HG03095 (cell line): Measurements from ENCODE around the gene UBE2H.
"Not testable (repeated sequence)": the region's sequence is repeated elsewhere in the genome, so short reads cannot be mapped to it uniquely, and the experiment has no call there.

Experiments
- ATAC-seq: cut with Tn5 transposase; IDR thresholded peaks from one replicate; pipeline ENCODE4 v1.9.1; 2021; ENCODE audit warnings: moderate library complexity; ENCODE audit not compliant: unreplicated experiment

Gene UBE2H

DNA sequence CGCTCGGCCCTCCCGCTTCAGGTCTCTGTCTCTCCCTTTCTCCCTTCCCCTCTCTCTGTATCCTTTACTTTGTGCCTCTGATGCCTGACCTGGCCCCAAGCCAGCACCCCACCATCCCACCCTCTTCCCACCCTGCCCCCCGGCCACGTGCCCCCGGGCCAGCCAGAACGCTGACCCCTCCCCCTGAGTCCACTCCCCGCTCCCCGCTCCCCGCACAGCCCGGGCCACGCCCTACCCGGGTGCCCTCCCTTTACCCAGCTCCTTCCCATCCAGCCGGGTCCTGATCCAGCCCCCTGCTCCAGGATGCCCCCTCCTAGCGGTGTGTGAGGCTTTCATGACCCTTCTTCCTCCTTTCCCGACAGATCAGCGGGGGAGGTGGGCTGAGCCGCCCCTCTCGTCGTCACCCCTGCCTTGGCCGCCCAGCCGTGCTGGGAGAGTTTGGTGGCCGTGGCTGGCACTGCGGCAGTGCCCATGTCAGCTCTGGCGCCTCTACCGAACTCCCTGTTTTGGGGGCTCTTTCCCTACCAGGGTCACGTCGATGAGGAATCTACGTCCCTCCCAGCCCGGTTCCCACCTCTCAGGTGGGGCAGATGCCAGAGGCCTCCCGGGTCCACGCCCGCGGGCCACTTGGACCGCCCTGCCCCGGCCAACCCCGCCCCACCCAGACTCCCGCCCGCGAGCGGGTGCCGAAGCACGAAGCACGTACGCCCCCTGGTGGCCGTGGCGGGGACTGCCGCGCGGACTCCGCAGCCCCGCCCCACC, 127.4 kb downstream of the UBE2H start:
- ATAC-seq = peak; percentile 66

DNA sequence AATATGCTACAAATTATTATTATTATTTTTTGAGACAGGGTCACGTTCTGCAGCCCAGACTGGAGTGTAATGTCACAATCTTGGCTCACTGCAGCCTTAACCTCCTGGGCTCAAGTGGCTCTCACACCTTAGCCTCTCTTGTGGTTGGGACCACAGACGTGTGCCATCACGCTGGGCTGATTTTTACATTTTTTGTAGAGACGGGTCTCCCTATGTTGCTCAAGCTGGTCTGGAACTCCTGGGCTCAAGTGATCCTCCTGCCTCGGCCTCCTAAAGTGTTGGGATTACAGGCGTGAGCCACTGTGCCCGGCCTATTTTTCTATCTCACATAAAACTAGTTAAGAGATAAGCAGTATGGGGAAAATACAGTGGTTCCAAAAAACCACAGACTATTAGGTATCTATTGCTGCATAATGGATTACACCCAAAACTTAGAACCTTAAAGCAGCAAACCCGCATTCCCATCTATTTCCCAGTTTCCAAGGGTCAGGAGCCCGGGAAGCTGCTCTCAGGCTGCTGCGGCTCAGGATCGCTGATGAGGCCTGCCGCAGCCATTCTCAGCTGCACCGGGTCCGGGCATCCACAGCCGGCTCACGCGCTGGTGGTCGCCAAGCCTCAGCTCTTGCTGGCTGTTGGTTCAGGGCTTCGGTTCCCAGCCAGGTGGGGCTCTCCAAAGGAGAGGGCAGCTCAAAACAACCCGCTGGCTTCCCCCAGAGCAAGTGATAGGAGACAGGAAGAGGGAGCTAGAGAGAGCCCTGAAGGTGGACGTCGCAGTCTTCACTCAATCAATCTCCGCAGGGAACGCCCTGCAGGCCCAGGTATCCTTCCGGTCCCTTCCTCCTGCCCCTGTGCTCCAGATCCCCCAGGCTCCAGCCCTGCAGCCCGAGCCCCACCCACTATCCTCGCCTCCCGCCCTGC, 128.2 kb downstream of the UBE2H start:
- ATAC-seq = peak; percentile 24

DNA sequence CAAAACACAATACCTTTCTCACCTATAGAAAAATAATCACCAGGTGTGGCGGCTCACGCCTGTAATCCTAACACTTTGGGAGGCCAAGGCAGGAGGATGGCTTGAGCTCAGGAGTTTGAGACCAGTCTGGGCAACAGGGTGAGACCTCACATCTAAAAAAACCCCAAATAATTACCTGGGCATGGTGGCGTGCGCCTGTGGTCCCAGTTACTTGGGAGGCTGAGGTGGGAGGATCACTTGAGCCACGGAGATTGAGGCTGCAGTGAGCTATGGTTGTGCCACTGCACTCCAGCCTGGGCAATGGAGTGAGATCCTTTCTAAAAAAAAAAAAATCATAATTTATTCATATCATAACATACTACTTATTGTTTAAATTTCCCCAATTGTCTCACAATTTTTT, 129.6 kb downstream of the UBE2H start:
- ATAC-seq = not testable (repeated sequence)

DNA sequence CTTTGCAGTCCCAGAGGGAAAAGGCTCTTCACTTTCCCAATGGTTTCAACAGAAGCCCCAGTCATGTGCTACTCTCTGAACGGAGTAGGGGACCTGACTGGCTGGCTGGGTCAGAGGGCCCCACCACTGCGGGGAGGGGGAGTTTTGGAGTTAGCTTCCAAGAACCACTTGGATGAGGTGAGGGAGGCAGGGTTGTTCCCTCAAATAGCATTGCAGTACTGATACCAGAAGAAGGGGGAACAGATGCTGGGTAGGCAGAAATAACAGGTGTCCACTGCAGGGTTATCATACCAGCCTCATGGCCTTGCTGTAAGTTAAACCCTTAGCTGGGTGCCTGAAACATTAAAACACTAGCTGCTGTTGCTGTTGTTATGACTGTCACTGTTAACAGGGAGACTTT, 131.3 kb downstream of the UBE2H start:
- ATAC-seq = no peak

DNA sequence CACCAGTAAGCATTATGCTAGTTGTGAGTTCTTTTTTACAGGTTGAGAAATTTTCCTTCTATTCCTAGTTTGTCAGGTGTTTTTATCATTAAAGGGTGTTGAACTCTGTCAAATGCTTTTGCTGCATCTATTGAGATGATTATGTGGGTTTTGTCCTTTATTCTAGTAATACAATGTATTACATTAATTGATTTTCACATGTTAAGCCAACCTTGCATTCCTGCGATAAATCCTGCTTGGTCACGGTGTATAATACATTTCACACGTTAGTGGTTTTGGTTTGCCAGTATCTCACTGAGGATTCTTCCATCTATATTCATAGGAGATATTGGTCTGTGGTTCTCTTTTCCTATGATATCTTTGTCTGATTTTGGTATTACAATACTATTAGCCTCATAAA, 136.0 kb downstream of the UBE2H start:
- no peak for ATAC-seq

DNA sequence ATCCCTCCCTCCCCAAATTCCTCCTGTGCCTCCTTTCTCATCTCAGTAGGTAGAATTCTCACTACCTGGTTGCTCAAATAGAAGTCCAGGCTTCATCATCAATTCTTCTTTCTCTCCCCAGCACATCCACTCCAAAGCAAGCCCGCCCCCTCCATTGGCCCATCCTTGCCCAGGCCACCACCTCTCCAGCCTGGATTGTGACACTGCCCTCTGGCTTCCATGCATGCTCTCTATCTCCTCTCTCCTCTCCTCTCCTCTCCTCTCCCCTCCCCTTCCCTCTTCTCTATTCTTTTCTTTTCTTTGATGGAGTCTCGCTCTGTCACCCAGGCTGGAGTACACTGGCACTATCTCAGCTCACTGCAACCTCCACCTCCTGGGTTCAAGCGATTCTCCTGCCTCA, 144.9 kb downstream of the UBE2H start:
- ATAC-seq = no peak

DNA sequence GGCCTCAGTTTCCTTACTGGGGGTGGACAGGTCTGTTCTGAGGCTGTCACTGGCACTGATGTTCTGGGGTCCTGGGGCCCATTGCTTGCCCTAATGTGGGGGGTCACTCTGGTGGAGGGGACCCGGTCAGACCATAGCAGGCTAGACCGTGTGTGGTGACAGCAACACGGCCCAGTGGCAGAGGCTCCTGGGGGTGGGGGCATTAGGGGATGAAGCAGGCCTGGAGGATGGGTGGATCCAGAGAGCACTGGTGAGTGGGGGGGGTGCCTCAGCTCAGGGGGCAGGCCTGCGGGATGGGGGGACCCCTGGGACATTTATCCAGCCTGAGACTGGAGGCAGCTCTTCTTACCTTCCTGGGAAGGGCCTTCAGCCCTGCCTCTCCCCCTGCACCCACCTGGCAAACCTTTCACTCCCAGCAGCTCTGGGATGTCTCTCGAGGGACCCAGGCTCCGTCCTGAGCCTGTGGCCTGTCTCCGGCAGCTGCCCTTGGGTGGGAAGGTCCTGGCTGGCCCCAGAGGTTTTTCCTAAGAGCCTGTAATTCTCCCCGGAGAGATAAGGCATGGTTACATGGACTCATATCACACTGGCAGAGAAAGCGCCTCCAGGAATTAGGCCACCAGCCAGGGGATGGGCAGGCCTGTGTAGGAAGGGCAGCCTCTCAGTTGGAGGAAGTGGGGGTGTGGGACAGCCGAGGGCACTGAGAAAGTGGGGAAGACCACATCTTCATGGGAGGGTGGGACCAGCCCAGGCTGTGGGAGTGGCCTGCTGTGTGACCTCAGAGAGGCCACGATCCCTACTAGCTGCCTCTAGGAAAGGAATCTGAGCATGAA, 147.7 kb downstream of the UBE2H start:
- ATAC-seq = no peak

DNA sequence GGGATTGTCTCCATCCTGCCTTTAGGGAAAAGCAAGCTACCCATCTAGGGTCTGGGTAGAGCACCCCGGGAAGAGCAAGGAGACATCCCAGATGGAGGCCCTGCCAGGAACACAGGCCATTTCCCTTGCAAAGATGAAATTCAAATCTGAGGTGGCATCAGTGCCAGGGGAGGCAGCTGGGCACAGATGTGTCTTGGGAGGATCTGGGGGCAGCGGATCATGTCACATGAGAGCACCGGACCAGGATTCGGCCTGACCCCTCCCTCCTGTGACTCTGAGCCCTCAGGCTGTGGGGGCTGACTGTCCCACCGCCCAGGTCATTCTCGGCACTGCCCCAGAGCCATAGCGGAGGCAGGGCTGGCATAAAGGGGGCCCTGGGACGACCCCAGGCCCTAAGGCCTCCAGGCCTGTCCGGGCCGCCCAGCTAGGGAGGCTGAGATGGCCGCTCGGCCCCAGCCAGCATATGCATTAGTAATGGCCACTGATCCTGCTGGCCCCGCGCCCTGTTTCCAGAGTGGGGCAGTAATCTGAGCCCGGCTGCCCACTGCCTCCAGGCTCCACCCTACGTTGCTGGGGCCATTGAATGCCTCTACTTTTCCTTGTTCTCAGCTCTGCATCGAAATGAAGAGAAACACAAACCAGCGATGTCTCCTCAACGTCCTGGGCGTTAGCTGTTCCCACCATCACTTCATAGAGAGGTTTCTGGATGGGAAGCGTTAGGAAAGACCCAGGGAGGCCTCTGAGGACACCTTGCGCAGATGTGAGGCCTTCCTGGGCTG, 148.5 kb downstream of the UBE2H start:
- no peak for ATAC-seq

DNA sequence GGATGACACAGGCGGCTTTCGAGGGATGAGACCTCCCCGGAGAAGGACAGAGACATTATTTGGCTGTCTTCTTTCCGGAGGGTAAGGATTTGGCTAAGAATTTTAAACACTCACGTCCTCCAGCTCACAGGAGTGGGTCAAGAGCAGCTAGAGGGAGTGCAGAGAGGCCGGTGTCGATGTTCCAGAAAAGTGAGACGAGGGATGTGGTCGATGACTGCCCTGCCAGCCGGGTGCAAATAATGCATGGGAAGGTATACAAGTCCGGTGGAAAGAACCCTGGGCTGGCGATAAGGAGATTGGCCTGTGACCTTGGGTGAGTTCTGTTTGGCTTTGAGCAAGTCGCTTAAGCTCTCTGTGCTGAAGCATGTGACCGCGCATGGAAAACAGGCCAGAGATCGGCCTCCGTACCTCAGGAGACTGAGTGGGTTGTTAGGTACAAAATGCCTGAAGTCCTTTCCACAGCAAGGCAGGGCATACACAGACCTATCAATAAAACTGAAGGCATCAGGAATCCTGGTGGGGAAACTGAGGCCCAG, 149.1 kb downstream of the UBE2H start:
- ATAC-seq = no peak

DNA sequence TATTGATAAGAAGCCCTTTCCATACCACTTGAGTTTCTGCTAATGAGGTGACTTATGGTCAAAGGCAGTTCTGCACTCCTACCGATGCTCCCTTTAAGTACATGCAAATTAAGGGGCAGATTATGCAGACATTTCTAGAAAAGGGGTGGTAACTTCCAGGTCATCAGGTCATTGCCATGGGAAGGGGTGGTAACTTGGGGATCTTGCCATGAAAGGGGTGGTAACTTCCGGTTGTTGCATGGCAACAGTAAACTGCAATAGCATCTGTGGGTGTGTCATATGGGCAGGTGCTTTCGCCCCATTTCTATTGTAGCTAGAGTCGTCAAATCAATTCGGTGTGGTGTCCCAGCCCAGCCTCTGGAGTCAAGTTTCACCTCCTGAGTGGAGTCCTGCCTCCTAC, 150.9 kb downstream of the UBE2H start:
- ATAC-seq = no peak

DNA sequence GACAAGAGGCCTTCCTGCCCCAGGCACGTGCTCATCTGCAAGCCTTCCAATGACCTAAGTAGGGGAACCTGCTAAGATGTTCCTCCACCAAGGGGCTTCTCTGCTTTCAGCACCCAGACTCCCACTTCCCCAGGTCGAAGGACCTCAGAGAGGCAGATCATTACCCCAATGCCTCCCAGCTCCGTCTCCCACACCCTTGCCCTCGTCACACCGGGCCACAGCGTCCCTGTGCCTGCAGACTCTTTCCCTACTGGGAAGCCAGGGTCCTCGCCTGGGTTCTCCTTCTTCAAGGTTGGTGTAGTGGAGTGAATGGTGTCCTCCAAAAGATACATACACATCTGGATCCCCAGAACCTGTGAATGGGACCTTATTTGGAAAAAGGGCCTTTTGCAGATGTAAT, 151.9 kb downstream of the UBE2H start:
- ATAC-seq = no peak

DNA sequence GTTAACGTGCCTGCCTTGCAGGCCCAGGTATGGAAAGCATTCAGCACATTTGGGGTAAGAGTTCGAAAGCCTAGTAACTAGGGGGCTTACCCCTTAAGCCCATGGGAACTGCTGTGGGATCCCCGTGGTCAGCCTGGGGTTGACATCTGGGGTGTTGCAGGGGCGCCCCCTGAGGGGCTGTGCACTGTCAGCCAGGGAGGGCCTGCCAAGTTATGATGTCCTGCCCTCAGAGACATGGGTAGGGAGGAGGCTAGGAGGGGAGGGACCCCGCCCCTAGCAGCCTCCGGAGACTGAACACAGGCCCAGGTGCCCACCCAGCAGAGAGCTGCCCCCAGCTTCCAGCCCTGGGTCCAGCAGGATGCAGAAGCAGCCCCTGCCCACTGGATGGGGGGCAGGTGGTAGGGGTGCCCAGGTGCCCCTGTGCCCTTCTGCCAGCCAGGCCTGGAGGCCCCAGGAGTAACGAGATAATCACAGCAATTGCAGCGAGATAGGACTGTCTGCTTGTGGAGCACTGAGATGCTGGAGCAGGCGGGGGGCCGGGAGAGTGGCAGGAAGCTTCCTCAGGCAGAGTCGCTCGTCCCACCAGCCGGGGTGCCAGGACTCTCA, 153.3 kb downstream of the UBE2H start:
- ATAC-seq = no peak

DNA sequence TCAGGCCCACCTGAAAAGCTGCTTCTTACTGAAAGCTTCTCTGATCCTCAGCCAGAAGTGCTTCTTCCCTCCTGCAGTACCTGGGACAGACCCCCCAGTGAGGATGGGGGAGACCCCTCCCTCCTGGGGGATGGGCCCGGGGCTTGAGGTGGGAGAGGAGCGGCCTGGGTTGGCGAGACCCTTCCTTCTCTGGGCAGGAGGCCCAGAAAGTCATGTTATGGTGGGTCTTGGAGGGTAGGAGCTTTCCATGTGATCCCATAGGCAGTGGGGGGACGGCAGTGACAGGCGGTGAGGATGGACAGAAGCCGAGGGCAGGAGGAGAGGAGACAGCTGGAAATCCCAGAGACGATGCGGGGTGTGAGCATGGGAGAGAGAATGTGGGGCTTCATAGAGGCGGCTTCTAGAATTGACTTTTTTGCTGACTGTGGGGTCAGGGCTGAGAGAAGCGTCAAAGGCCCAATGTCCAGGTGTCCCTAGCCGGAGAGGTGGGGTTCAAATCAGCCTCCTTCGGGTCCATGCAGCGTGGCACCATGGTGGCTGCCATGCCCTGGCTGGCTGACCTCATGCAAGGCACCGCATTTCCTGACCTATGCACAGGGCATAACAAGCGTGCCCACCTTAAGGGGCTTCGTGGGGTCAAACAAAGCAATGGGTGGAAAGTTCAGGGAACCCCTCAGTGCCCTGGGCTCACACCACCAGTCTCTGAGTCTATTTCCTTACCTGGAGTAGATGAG, 154.0 kb downstream of the UBE2H start:
- no peak for ATAC-seq

DNA sequence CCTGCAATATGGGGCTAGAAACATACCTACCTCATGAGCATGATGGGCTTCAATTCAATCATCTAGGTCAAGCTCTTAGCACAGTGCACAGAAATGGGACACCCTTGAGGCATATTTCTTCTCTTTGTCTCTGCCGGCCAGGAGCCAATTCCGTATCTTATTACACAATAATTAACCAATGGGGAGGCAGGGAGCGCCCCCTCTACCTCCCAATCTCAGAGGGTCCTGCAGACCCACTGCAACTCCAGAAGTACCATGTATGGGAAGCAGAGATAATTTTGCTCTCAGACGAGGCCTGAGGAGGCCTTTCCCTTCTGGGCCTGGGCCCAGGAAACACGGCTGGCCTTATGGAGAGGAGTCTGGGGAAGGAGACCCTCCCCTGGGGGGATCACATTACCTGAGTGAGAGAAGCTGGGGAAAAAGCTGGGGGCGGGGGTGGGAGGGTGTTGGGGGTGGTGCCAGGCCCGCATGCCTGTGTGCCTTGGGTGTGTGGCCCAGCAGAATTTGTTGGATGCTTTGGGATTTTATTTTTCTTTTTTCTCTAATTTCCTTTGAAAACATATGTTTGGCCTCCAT, 155.5 kb downstream of the UBE2H start:
- ATAC-seq = no peak

DNA sequence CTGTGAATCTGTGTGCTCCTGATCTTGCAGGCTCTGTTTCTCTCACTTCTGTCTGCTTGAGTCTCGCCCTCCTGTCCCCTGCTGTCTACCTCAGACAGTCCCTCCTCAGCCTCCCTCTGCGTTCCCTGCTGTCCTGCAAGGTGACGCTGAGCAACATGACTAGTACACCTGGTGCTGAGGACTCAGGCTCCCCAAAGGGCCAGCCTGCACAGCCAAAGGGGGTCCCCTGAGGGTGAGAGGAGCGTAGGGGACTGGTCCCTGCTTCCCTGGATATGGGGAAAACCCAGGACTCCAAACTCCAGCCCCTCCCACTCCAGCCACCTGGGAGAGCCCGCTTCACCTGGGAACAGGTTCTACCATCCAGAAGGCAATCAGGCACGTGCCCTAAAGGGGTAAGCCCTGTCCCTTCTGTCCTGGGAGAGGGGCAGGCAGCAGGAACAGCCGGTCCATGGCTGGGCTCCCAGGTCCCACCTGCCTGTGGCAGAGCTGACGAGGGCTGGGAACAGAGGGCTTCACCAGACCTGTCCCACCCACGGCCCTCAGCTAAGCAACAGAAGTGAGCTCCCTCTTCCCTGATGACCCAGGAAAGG, 156.5 kb downstream of the UBE2H start:
- ATAC-seq = no peak

DNA sequence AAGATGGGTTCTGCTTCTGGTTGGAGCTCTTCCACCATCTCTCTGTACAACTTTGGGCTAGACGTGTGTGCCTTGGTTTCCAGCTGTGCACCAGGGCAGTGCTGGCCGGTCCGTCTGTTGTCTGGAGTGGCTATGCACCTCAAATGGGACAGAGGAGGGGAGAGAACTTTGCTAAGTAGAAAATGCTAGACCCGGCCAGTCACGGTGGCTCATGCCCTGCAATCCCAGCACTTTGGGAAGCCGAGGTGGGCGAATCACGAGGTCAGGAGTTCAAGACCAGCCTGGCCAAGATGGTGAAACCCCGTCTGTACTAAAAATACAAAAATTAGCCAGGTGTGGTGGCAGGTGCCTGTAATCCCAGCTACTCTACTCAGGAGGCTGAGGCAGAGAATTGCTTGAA, 158.3 kb downstream of the UBE2H start:
- not testable (repeated sequence) for ATAC-seq

DNA sequence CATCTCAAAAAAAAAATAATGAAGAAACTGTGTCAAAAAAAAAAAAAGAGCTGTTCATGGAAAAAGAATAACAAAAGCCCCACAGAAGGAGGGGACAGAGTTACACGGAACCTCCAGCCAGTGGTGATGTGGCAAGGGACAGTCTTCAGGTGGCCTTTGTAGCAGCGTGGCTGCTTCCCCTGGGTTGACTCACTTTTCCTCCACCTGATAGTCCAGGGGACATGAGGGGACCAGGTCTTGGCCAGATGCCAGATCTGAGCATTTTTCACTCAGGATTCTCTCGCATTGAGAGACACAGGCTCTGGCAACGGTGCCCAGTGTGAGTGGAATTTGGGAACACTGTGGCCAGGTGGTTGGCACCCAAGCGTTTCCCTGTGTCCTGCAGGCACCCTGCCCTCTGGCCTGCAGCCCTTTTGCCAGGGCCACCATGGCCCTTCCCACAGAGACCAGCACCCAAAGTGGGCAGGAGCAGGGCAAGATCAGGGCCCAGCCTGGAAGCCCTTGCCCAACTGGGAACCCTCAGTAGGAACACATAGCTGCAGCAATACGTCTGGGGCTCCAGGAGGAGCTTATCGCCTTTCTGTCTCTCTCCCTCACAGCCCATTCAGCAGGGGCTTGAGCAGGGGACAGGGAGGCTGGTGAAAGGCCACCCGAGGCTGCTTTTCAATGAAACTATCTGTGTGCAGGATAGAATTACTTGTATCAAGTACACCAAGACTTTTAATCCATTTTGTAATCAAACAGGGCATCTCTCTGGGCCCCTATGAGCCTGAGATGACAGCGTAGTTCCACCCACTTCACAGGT, 159.1 kb downstream of the UBE2H start:
- no peak for ATAC-seq

DNA sequence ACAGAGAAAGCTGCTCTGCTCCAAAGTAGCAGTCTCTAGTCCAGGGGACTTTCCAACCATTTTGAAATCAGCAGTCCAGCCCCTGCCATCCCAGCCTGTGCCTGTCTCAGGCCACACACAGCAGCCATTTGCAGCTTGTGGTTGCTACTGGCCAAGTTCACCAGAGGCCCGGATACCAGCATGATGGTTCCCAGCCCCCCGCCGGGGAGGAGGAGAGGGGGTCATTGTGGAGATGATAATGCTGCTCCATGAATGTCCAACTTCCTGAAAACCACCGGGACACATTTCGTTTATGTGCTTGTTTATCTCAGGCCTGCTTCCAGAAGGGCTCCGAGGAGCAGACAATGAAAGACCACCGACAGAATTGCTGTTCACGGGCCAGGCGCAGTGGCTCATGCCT, 160.0 kb downstream of the UBE2H start:
- ATAC-seq = no peak
